Activated T-cell treated with anti-CD3 and anti-CD28 coated beads for 1 hour (primary cell): Measurements from ENCODE around the gene TP53AIP1.

Source experiments
- DNase-seq: peaks from one replicate; pipeline ENCODE4 v3.0.0-alpha.2; 2020; ENCODE audit warnings: low read depth

The TP53AIP1 gene

GRCh38 chr11:128905345-128906184, 37.1 kb downstream of the TP53AIP1 start:
- DNase-seq = peak; percentile 30

GRCh38 chr11:128904656-128905344, 37.9 kb downstream of the TP53AIP1 start:
- no peak for DNase-seq

GRCh38 chr11:128904303-128904655, 38.4 kb downstream of the TP53AIP1 start:
- DNase-seq = no peak

GRCh38 chr11:128903248-128904061, 39.2 kb downstream of the TP53AIP1 start:
- DNase-seq = no peak

GRCh38 chr11:128902515-128903066, 40.1 kb downstream of the TP53AIP1 start:
- DNase-seq = no peak

GRCh38 chr11:128901653-128902514, 40.8 kb downstream of the TP53AIP1 start:
- no peak for DNase-seq

GRCh38 chr11:128900468-128900867, 42.2 kb downstream of the TP53AIP1 start:
- DNase-seq = no peak

GRCh38 chr11:128898580-128899344, 43.9 kb downstream of the TP53AIP1 start:
- no peak for DNase-seq

GRCh38 chr11:128897826-128898225, 44.8 kb downstream of the TP53AIP1 start:
- DNase-seq = no peak

- no peak for DNase-seq
These were observed 46.3 kb downstream of the TP53AIP1 start for GRCh38 chr11:128896356-128896755.

GRCh38 chr11:128895526-128895925, 47.1 kb downstream of the TP53AIP1 start:
- DNase-seq = no peak

GRCh38 chr11:128894685-128895084, 48.0 kb downstream of the TP53AIP1 start:
- no peak for DNase-seq

- DNase-seq = no peak
These were observed 48.4 kb downstream of the TP53AIP1 start for GRCh38 chr11:128894286-128894681.

- no peak for DNase-seq
These were observed 48.9 kb downstream of the TP53AIP1 start for GRCh38 chr11:128893578-128894285.

- DNase-seq = no peak
These were observed 49.7 kb downstream of the TP53AIP1 start for GRCh38 chr11:128892866-128893565.

- no peak for DNase-seq
These were observed 50.7 kb downstream of the TP53AIP1 start for GRCh38 chr11:128891913-128892398.

GRCh38 chr11:128890543-128891368, 51.9 kb downstream of the TP53AIP1 start, which contains the start of gene KCNJ5:
Gene KCNJ5 (plus strand): TSS chr11:128891356. CDS start chr11:128911274, 19,918 bp downstream.
- DNase-seq = no peak

- DNase-seq = no peak
These were observed 52.5 kb downstream of the TP53AIP1 start for GRCh38 chr11:128890216-128890542.
